GM18511 (cell line): ENCODE results near the gene KIAA1328.

ENCODE experiments used
- ATAC-seq: cut with Tn5 transposase; IDR thresholded peaks from one replicate; pipeline ENCODE4 v1.9.1; 2021; ENCODE audit warnings: mild to moderate bottlenecking, moderate library complexity; ENCODE audit not compliant: unreplicated experiment

KIAA1328 gene

DNA sequence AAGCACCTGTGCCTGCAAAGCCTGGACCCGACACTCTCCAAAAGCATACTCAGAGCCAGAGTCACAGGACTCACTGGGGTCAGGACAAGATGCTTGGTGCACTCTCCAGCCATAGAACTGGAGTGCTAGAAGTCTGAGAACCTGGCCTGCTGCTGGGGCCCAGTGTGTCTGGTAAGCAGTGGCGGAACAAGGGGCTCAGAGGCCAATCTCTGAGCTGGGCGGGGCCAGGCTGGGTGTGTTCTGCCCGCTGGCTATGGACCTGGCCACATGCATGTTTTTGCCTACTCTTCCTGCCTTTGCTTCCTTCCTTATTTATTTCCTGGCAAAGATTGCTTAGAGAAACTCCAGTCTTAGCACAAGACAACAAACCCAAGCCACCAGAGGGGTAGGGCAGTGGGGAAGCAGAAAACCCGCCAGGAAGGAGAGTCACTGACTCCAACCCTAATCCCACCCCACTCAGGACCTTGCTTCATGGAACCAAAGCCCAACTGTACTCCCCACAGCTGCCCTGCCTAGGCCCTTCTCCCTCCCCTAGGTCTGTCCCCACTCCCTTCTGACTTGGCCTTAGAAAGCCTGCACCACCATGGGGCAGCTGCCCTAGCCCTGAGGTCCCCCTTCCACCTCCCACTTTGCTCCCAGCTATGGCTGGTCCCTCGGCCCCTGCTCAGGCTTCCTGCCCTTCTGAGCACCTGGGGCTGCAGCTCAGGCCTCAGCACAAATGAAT is 421.1 kb downstream of the KIAA1328 start:
- no peak for ATAC-seq

DNA sequence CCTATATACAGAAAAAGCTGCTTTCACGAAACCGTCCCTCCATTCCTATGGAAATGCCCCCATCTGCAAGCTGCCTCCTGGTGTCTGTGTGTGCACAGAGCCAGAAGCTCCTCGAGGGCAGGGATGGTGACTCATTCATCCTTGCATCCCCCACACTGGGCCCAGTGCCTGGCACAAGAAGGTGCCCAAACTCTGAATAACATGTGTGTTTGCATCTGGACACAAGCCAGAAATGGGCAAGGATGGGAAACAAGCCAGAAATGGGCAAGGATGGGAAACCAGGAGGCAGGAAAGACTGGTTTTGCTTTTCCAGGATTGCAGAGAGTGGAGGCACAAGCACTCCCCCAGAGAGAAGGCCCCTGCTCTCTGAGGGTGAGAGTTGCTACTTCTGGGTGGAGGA is 422.8 kb downstream of the KIAA1328 start:
- ATAC-seq, result no peak

DNA sequence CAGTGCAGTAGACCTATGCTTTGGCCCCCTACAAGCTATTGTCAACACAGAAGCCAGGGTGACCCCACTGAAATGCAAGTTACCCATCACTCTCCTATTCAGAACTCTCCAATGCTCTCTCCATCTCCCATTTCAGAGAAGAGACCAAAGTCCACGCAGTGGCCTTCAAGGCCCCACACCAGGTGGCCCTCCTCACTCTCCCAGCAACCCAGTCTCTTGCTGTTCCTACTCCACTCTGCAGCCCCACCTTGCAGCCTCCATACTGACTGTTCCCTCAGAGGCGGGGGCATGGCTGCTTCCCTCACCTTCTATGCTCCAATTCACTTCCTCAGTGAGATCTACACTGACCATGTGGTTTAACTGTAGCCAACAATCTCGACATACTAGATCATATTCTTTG is 423.4 kb downstream of the KIAA1328 start:
- ATAC-seq, result no peak

DNA sequence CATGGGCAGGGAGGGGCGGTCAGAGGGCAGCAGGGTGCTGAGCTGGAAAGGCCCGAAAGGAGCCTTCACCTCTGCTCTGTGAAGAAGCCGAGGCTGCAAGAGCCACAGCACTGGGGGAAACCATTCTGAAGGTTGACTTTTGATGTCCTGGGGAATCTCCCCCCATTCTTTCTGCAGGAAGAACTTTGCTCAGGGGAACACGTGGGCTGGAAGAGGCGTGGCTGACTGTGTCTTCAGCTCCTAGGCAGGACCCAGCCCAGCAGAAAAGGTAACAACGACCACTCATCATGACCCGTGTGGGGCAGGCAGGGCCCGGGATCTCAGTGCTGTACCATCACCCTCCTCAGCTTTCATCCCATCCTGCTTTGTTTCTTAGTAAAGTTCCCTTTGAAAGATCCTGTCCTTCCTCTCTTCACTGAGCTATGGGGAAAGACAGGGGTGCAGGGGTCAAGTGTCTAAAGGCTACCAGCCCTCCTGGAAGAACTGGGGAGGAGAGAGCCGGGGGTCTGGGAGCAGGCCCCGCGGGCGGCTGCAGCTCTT is 424.0 kb downstream of the KIAA1328 start:
- ATAC-seq, result no peak

DNA sequence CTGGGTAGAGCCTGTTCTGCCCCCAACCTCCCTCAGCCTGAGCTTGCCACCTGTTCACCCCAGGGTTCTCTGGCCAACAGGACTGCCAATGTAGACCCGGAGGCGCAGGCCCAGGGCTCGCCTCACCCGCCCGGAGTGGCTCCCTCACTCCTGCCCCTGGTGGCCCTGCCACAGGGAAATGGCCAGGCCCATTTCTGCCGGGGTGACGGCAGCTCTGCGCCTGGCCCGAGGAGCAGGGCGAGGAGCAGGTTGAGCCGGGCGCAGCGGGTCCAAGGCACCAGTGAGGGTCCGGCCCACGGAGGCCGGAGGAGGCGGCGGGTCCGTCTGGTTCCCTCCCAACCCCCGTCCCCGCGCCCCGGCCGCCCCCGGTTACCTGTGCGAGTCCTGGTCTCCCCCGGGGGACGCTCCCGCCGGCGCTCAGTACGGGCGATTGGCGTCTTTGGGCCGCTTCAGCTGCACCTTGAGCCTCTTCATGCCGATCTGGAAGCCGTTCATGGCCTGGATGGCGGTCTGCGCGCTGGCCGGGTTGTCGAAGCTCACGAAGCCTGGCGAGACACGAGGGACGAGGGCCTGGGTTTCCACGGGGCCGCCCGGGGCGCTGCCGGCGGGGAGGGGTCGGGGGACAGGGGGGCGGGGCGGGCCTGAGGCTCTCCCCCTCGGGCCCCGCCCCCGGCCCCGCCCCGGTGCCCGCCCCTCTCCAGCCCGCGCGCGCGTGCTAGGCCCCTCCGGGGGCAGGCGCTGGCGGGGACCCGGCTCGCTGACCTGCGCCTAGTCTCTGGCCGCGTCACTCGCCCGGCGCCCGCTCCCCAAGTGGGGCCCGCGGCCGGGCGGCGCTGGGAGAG is 424.7 kb downstream of the KIAA1328 start:
- ATAC-seq, result no peak

DNA sequence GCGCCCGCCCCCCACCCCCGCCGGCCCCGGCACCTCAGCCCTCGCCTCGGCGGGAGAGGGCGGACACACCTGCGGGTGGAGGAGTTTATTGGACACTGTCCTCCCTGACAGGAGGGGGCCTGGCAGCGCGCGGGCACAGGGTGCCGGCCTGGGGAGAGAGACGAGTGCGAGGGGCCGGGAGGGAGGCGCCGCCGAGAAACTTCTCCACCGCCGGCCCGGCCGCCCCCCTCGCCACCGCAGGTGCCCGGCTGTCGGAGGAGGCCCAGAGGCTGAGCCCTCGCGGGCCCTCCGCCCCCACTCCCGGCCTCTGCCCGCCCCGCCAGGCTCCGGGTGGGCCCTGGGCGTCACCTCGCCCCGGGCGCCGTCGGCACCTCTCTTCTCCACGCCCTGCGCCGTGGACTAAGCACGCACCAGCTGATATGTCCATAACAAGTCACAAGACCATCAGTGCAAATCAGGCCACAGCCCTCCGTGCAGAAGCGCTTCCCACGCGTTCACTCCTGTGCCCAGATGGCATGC is 425.4 kb downstream of the KIAA1328 start:
- no peak for ATAC-seq

DNA sequence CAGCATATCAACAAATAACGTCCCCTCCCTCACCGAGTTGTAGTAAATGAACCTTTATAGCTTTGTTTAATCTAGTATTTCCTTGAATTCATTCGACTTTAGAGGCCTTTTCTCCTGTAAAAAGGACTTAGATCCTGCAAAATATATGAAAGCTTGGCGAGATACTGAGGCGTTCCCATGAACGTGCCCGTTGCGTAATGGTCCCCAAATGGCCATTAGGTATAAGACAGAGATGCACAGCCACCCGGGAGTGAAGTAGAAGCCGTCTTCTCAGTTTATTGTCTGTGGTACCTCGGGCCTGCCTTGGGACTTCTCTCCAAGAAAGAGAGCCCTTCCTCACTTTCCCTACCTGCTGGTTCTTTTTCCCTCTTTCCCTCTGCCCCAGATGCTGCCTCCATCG is 426.0 kb downstream of the KIAA1328 start:
- no peak for ATAC-seq

DNA sequence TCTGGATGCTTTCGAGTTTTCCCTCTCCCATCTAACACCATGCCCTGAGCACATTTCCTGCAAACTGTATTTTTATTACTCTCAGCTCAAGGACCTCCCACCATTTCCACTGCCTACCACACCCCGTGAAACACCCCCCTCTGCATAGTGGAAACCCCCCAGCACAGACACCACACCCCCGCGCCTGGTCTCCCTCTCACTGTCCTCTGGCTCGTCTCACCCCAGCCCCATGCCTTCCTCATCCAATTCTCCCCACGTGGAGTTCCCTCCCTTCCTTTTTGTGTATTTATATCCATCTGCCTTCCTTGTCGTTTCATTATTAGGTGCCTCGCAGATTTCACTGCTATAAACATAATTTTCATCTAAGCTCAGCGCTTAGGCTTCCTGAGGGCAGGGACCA is 429.2 kb downstream of the KIAA1328 start:
- ATAC-seq, result no peak

DNA sequence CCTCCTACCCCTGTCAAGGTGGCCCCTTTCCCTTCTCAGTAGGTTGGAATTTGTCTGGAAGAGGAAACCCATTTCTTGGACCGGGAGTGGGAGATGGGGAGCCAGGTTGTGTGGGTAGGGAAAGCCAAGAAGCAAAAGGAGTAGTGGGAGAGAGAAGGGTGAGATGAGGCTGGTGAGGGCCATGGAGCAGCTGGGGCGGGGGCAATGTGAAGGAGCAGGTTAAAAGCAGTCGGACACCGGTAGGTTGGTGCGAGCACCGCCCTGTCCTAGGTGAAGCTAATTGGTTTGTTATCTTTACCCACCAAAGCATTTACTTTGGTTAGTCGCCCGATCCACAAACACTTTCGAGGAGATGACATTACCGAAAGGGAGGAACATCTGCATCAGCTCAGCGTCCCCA is 429.9 kb downstream of the KIAA1328 start:
- ATAC-seq, result no peak

DNA sequence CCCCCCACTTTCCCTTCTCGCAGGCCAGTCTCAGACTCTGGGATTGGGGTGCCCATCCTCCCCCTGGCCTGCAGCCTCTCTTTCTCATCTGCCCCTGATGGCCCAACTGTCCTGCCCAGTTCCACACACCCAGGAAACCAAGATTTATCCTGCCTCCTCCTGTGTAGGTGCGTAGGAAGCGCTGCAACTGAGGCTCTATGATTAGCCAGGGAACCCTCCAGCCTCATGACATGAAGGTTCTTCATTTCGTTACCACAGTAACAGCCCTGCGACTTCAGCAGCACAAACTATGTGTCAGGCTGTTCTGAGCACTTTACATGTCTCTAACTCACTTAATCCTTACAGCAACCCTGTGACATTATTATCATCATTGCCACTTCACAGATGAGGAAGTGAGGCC is 430.8 kb downstream of the KIAA1328 start:
- ATAC-seq, result no peak

DNA sequence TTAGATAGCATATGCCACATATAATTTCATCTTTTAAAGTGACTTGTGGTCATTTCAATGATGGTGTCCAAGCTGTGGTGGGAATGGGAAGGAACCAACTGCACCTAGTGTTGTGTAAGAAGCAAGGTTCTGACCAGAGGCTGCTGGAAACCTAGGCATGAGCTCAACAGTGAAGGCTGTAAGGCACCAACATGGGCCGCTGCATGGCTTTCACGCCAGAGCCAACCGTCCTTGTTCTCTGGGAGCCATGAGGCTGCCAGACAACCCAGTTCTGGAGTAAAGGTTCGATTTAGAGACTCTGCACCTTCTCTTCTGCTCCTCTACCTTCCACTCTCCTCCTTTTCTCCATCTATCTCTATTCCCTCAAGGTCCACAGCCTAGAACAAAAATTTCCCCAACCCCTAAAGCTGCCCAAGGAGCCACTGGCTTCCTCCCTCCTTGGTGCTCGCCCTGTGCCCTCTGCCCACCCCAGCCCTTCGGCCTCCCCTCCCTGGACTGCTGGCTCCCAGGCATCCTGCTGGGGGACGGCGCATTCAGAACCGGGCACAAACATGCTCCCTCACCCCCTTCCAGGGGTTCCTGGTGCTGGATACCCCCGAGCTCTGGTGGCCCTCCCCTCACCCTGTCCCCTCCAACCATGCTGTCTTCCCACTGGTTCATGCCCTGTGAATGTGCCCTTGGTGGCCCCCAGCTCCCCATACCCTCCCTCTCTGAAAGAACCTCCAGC is 431.6 kb downstream of the KIAA1328 start:
- no peak for ATAC-seq

DNA sequence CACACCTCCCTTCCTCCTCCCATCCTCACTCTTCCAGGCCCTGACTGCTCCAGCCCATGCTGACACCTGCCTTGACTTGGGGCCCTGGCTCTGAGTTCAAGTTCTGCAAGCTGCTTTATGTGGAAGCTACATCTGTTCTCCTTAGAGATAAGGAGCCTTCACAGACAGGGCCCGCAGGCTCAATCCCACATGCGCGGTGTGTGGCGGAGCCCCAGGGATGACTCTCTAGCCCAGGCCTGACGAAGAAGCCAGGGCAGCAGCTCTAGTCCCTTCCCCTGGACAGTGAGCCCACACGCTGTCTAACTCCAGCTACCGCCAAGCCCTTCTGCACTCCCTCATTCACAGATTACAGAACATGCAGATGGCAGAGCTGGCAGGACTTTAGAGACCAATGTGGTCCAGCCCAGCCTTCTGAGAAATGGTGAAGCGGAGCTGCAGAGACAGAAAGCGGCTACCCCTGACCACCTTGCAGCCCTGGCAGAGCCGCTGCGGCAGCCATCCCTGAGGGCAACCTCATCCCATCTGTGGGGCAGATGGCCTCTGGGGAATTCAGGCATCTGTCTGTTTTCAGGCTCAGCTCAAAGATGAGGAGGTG is 432.4 kb downstream of the KIAA1328 start:
- no peak for ATAC-seq

DNA sequence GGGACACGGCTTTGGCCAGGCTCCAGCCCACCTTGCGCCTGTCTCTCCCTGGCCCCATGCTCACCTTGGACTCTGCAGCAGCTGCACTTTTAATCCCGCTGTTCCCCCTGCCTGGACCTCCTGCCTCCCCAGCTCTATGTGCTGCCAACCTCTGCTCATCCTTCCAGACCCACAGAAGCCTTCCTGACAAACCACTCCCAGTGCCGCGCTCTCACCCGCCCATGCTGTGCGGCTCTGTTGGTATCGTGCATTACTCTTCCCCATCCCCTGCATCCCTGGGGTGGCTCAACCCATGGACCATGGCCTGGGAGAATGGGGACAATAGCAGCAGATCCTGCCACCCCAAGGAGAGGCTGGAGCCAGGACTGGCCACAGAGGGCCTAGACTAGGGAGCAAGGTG is 433.1 kb downstream of the KIAA1328 start:
- no peak for ATAC-seq

DNA sequence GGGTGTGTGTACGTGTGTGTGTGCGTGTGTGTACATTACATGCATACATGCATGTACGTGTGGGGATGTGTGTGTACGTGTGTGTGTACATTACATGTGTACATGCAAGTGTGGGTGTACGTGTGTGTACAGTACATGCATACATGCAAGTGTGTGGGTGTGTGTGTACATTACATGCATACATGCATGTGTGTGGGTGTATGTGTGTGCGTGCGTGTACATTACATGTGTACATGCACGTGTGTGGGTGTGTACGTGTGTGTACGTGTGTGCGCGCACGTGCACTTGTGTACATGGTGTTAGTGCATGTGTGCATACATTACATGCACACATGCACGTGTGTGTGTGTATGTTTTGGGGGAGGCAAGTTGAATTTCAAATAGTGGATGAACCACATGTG is 436.0 kb downstream of the KIAA1328 start:
- ATAC-seq, result no peak

DNA sequence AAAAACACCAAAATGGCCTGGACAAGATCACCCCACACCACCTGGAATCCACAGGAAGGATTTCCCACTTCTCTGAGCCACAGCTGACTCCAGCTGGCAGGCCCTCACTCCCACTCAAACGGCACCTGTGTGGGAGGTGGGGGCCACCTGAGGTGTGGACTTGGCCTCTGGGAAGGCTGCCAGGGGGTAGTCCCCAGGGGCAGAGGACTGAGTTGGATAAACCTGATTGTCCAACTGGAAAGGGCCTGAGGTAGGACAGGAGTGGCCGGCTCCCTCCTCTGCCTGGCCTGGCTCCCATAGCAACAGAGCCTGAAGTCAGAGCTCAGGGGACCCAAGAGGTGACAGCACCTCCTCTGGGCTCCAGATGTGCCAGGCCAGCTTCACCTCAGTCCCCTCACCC is 436.5 kb downstream of the KIAA1328 start:
- no peak for ATAC-seq

DNA sequence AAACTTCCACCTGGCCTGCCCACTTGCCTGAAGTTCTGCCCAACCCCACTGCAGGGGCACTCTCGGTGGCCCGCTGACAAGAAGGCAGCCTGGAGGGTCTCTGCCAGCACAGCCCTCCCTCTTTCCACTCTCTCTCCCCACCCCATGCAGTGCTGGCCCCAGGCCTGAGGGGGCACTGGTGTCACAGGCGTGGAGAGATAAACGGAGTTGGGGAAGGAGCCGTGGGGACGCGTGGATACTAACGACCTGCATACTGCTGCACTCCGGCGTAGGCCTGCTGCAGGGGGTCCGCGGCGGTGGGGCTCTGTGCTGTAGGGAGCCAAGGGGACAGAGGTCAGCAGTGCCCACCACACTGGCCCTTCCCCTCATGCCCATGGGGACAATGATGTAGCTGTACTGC is 437.4 kb downstream of the KIAA1328 start:
- ATAC-seq, result no peak

DNA sequence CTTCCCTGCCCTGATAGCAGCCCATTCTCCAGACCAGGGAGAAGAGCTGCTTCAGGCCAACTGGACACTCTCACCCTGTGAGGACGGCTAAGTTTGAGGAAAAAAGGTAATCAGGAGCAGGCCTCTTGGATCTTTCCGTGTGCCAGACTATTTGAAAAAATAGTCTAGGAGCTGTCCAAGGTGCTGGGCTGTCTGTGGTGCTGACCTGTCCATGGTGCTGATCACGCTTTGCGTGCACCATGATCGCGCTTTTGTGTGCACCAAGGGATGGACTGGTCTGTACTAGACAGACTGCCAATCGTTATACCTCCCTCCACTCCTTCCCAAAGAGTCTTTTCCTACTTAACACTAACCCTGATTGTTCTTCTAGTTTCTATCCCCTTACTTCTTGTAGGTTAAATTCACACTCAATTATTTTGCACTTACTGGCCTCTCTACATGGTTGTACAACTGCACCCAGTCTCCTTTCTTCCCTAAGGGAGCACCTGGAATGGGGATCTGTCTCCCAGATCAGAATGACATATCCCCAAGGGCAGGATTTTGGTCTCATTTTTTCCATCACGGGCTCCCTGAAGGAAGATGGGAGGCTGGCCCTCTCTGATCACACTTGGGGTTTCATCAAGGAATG is 441.2 kb downstream of the KIAA1328 start:
- no peak for ATAC-seq

DNA sequence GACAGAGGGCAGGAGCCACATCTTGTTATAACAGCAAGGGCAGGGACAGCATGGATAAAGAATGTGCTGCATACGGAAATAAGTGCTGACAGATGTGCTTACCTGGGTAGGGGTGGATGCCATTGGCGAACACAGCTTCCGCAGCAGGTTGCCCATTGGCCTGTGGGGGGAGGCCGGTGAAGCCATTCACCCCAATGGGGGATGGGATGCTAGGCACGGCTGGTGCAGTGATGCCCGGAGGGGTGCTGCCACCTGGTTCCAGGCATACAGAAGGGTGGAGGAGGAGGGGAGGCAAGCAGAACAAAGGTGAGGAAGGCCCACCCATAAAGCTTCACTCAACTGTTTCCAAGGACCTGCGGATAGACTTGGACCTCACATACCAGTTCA is 441.7 kb downstream of the KIAA1328 start:
- ATAC-seq, result no peak

DNA sequence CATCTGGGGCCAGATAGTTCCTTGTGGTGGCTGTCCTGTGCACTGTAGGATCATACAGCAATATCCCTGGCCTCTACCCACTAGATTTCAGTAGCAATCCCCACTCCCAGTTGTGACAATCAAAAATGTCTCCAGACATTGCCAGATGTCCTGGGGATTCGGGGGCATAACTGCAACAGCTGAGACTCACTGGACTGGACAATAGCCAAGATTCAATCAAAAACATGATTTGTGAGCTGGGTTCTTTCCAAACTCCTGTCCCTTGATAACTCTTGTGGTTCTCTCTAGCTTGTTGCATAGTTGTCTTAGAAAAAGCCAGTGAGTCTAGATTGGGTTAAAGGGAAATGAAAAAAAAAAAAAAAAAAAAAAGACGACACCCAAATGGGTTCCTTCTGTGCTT is 443.3 kb downstream of the KIAA1328 start:
- ATAC-seq, result no peak

DNA sequence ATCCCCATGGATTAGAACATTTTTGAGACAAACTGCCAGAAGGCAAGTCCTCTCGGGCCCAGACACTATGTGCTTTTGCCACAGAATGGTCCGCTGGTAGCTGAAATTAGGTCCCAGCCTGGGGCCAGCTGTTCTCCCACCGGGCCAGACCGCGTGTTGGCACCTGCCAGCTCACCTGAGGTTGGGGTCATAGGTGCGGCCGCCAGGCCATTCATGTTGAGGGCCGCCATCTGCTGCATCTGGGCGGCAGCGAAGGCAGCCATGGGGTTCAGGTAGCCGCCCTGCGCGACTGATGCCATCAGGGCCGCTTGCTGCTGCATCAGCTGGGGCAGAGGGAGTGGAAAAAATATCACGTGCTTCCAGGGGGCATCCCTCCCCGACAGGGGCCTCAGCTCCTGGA is 443.9 kb downstream of the KIAA1328 start:
- ATAC-seq, result no peak
